Sigmoid colon (tissue), 4 donors: ENCODE results near the gene MRC2.

Source experiments
- CTCF ChIP-seq, 4 experiments: fragments of 450-650 bp in 3 of 4; fragments of 200-600 bp in 1 of 4; IDR thresholded peaks; one replicate each; pipeline ENCODE4 v1.5.1; 2016 to 2019; ENCODE audit warnings: antibody characterized with exemption in 4 of 4, mild to moderate bottlenecking in 3 of 4, moderate library complexity in 2 of 4
- POLR2AphosphoS5 ChIP-seq, 4 donors: sonication (generic); formaldehyde crosslinking; IDR thresholded peaks; one replicate each; pipeline ENCODE4 v1.6.1; 2017; ENCODE audit warnings: antibody characterized with exemption in 4 of 4

GRCh38 chr17:62703261-62703775, 75.8 kb downstream of the MRC2 start:
- TF ChIP-seq POLR2AphosphoS5 (IDR thresholded peaks at IDR 0.05) = no peak
- TF ChIP-seq CTCF (IDR thresholded peaks at IDR 0.05) = no peak
